WTC11 (cell line): Measurements from ENCODE around the gene SH2D3C.

Experiments
- ETV6 ChIP-seq: sonication (generic); formaldehyde crosslinking; IDR thresholded peaks from 2 replicates; pipeline ENCODE4 v1.8.1; 2022; ENCODE audit warnings: mild to moderate bottlenecking, missing genetic modification reagents
- ZBTB21 ChIP-seq: sonication (generic); formaldehyde crosslinking; IDR thresholded peaks from 2 replicates; pipeline ENCODE4 v1.8.1; 2023; ENCODE audit warnings: mild to moderate bottlenecking, missing genetic modification reagents, borderline replicate concordance
- TF ChIP-seq, protein P1 (sequence below): fragments of 200-600 bp; IDR thresholded peaks from 2 replicates; pipeline ENCODE4 v1.8.0; 2022; ENCODE audit warnings: antibody characterized with exemption
- TF ChIP-seq, protein P2 (sequence below): fragments of 250-450 bp; sonication (Bioruptor Pico); conservative IDR thresholded peaks from 2 replicates; pipeline ENCODE4 v1.9.0; 2021; ENCODE audit warnings: mild to moderate bottlenecking
- TF ChIP-seq, protein P3 (sequence below): sonication (generic); formaldehyde crosslinking; IDR thresholded peaks from 2 replicates; pipeline ENCODE4 v1.8.1; 2023; ENCODE audit warnings: mild to moderate bottlenecking, missing genetic modification reagents, moderate library complexity
- TF ChIP-seq, protein P4 (sequence below): sonication (generic); formaldehyde crosslinking; IDR thresholded peaks from 2 replicates; pipeline ENCODE4 v1.8.1; 2022; ENCODE audit warnings: low read depth, missing genetic modification reagents, borderline replicate concordance
- TF ChIP-seq, protein P5 (sequence below): sonication (generic); formaldehyde crosslinking; IDR thresholded peaks from 2 replicates; pipeline ENCODE4 v1.8.0; 2022; ENCODE audit warnings: mild to moderate bottlenecking, missing genetic modification reagents
- TF ChIP-seq, protein P6 (sequence below): sonication (generic); formaldehyde crosslinking; IDR thresholded peaks from 2 replicates; pipeline ENCODE4 v1.8.0; 2023; ENCODE audit warnings: missing genetic modification reagents, mild to moderate bottlenecking, borderline replicate concordance

DNA sequence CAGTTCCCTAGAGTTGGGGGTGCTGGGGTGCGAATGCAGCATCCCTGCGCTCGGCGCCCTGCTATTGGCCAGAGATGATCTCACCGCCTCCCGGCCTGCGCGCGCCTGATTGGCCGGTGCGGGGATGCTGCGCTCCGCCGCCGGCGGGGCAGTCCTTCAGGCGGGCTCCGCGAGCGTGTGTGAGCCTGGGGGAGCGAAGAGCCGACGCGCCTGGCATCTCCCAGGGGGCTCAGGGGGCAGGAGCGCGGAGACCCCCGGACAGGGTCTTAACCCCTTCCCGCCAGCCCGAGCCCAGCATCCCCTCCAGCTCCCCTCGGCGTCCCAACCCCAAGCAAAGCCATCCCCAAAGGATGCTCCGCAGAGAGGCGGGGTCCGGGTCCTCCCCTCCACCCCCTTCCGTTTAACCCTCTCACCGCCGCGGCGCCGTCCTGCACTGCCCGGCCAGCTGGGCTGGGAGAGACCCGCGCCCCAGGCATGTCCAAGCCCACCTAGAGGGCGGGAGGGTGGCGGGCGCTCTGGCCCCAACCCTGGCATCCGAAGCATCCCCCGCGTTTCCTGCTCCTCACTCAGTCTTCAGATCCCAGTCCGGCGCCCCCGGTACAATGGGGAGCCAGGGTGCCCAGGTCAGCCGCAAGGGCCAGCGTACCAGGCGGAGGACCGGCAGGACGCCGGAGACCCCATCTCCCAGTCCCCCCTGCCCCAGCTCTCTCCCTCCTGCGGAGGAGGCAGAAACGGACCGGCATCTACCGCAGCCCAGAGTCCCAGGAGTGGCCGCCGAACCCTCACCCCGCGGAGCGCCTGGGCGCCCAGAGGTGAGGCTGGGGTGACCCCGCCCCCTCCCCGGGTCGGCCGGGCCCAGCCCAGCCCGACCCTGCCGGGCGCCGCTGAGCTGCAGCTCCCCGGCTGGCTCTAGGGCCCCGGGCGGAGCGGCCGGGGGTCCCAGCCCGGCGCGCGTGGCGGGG lies 24.1 kb downstream of the SH2D3C start:
- TF ChIP-seq, protein P1, sequence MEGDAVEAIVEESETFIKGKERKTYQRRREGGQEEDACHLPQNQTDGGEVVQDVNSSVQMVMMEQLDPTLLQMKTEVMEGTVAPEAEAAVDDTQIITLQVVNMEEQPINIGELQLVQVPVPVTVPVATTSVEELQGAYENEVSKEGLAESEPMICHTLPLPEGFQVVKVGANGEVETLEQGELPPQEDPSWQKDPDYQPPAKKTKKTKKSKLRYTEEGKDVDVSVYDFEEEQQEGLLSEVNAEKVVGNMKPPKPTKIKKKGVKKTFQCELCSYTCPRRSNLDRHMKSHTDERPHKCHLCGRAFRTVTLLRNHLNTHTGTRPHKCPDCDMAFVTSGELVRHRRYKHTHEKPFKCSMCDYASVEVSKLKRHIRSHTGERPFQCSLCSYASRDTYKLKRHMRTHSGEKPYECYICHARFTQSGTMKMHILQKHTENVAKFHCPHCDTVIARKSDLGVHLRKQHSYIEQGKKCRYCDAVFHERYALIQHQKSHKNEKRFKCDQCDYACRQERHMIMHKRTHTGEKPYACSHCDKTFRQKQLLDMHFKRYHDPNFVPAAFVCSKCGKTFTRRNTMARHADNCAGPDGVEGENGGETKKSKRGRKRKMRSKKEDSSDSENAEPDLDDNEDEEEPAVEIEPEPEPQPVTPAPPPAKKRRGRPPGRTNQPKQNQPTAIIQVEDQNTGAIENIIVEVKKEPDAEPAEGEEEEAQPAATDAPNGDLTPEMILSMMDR: no peak
- TF ChIP-seq, protein P2, sequence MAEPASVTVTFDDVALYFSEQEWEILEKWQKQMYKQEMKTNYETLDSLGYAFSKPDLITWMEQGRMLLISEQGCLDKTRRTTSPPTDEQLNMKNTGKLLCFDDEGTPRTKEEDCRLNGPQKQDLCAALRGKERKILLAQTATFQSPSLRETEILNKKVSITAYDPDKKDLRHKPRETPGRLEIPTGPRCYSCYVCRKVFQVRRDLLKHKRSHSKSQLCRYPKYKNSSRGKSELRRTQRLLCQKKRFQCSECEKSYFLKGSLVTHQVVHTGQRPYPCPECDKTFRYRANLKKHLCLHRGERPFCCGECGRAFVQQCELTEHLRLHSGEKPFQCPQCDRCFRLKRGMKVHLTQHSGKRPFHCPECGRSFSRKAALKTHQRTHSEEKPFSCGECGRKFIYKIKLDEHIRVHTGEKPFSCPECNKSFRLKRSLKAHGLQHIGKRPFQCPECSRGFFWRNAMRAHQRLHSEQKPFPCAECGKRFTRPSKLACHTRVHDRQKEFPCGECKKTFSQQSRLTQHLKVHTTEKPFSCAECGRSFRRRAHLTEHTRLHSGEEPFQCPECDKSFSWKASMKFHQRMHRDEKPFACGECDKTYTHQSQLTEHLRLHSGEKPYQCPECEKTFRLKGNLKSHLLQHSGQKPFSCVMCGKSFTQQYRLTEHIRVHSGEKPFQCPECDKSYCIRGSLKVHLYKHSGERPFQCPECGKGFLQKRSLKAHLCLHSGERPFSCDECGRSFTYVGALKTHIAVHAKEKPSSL (CRISPR knock-in tag): no peak
- TF ChIP-seq, protein P3, sequence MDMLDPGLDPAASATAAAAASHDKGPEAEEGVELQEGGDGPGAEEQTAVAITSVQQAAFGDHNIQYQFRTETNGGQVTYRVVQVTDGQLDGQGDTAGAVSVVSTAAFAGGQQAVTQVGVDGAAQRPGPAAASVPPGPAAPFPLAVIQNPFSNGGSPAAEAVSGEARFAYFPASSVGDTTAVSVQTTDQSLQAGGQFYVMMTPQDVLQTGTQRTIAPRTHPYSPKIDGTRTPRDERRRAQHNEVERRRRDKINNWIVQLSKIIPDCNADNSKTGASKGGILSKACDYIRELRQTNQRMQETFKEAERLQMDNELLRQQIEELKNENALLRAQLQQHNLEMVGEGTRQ (CRISPR knock-in tag): no peak
- TF ChIP-seq, protein P4, sequence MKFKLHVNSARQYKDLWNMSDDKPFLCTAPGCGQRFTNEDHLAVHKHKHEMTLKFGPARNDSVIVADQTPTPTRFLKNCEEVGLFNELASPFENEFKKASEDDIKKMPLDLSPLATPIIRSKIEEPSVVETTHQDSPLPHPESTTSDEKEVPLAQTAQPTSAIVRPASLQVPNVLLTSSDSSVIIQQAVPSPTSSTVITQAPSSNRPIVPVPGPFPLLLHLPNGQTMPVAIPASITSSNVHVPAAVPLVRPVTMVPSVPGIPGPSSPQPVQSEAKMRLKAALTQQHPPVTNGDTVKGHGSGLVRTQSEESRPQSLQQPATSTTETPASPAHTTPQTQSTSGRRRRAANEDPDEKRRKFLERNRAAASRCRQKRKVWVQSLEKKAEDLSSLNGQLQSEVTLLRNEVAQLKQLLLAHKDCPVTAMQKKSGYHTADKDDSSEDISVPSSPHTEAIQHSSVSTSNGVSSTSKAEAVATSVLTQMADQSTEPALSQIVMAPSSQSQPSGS (CRISPR knock-in tag): no peak
- TF ChIP-seq, protein P5, sequence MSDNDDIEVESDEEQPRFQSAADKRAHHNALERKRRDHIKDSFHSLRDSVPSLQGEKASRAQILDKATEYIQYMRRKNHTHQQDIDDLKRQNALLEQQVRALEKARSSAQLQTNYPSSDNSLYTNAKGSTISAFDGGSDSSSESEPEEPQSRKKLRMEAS (CRISPR knock-in tag): peak; percentile 53
- no peak for TF ChIP-seq ZBTB21
- TF ChIP-seq, protein P6, sequence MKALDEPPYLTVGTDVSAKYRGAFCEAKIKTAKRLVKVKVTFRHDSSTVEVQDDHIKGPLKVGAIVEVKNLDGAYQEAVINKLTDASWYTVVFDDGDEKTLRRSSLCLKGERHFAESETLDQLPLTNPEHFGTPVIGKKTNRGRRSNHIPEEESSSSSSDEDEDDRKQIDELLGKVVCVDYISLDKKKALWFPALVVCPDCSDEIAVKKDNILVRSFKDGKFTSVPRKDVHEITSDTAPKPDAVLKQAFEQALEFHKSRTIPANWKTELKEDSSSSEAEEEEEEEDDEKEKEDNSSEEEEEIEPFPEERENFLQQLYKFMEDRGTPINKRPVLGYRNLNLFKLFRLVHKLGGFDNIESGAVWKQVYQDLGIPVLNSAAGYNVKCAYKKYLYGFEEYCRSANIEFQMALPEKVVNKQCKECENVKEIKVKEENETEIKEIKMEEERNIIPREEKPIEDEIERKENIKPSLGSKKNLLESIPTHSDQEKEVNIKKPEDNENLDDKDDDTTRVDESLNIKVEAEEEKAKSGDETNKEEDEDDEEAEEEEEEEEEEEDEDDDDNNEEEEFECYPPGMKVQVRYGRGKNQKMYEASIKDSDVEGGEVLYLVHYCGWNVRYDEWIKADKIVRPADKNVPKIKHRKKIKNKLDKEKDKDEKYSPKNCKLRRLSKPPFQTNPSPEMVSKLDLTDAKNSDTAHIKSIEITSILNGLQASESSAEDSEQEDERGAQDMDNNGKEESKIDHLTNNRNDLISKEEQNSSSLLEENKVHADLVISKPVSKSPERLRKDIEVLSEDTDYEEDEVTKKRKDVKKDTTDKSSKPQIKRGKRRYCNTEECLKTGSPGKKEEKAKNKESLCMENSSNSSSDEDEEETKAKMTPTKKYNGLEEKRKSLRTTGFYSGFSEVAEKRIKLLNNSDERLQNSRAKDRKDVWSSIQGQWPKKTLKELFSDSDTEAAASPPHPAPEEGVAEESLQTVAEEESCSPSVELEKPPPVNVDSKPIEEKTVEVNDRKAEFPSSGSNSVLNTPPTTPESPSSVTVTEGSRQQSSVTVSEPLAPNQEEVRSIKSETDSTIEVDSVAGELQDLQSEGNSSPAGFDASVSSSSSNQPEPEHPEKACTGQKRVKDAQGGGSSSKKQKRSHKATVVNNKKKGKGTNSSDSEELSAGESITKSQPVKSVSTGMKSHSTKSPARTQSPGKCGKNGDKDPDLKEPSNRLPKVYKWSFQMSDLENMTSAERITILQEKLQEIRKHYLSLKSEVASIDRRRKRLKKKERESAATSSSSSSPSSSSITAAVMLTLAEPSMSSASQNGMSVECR (CRISPR knock-in tag): peak; percentile 41; the same call in 1 of the 2 replicates
- TF ChIP-seq ETV6 (CRISPR knock-in tag): no peak
